ENCODE results near the gene TASP1.
"Not testable (repeated sequence)": the region's sequence is repeated elsewhere in the genome, so short reads cannot be mapped to it uniquely, and the experiment has no call there.

Gene TASP1

DNA sequence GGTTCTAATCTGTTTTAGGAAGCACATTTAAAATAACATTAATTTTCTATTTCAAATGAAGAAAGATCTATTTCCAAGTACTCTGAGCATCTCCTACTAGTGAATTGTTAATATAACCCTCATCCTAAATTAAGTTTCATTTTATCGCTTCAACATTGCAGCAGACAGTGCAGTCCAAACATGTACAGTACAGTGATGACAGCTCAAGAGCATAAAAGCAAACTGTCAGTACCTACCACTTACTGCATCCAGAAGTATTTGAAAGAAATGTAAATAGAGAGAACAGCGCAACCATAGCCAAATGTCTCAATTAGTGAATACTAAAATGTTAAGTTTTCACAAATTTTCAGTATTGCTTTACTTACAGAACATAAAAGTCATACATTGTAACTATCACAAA is 238.3 kb downstream of the TASP1 start:
- no peak for DNase-seq (ENCODE audit: low read depth in 3 of 3)

DNA sequence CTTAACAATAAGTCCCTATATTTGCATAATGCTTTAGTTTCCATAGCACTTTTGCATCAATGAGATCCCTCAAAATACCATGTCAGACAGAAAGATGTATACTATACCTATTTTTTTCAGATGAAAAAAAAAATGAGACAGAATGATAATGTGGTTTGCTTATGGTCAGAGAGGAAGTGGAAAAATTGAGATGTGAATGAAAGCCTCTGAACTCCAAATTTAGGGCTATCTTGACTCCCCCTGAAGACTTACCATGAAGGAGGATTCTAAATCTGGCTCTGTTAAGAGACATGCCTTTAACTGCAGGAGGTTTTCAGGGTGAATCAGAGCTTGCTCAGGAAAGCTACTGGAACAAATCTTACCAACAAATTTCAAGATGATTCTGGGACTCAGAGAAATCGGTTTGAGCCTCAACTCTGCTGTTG is 241.4 kb downstream of the TASP1 start:
- no peak for DNase-seq (ENCODE audit: low read depth in 3 of 3)

DNA sequence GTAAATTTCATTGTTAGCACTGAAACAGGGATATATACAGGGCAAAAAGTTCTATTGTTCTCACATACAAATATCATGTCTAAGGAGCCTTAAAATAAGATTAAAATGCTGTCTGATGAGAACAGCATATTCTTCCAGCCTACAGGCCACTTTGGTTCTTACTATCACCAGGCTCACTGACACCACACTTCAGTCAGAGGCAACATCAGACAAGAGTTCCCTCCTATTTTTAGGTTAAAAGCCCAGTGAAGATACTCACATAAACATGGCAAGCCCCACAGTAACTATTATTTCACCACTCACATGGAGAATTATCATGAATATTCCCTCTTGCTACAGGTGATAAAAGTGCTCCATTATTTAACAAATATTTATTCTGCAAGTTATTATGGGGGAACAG is 241.9 kb downstream of the TASP1 start:
- no peak for DNase-seq (ENCODE audit: low read depth in 3 of 3)

DNA sequence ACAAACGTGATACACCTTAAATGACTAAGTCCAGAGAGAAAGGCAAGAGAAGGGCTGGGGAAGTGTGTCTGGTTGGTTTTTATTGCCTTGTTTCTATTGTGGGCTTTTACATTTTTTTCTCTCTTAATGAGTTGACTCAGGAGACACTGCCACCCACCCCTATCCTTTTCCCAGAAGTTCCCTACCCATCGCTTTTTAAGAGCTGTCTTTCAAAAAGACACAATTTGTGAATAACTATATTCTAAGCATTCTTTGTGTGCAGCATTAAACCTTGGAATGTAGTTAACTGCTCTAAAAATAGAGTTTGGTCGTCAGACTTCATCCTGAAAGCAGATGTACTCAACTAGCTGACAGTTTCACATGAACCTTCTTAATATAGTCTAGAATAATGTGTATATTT is 242.7 kb downstream of the TASP1 start:
- DNase-seq (ENCODE audit: low read depth in 3 of 3), result no peak

DNA sequence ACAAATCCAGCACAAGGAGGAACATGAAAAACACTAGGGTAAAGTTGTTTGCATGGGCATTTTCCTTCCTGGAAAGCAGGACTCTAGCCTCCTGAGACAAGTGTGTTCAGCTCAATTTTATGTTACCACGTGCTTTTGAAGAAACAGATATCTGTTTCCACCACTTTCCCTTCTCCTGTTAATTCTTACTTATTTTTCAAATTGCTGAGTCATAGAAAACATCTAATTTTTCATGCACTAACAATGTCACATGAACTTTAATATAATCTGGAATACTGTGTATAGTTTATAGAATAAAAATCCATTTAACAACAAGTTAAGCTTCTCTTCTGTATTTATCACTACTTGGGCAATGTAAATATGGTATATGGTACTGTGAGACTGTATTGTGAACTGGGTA is 243.5 kb downstream of the TASP1 start:
- DNase-seq (ENCODE audit: low read depth in 3 of 3), result no peak

DNA sequence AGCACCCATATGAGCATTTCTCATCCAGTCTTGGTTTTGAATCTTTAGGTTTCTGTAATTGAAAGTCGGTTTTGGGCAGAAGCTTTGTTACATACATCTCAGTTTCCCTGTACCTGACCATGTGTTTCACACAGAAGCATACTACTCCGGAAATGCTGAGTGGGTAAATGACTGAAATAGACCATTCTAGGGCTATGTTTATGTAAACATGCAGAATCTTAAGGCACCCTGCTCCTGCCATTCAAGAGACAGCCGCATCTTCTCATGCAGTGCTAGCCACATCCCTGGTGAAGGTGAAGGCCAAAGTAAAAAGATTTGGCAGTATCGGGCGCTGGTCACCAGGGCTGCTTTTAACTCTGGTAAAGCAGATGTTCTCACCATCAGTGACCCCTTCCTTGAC is 246.3 kb downstream of the TASP1 start:
- no peak for DNase-seq (ENCODE audit: low read depth in 3 of 3)

DNA sequence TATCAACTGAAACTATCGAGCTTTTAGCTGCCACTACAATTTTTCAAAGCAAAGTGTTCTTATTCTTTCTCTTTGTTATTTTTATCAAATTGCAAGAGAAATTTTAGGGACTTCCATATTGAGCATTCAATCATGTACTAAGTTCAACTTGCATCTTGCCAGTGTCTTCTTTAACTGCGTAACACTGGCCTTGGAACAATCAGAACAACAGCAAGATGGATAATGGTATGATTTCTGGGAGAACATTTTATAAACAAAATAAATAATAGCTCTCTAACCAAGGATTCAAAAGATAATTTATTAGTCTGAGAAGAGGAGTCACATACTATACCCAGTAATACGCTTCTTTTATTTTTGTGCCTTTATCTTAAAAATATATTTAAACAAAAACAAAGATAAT is 249.6 kb downstream of the TASP1 start:
- DNase-seq (ENCODE audit: low read depth in 3 of 3), result no peak

DNA sequence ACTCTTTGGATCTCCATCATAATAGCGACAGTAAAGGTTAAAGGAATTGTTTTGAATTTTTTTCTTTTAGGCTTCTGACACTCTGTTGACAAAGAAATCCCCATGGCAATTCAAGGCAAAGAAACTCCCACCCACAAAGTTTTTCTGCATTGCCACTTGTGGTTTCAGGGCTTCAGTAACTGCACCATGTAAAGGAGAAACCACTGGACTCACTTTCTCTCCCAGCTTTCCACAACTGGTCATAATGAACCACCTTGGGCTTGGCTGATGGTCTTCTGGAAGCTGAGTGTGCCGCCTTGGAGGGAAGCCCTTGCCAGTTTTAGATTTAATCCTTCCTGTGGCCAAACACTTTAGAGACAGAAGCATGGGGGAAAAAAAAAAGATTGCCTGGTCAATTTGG is 254.6 kb downstream of the TASP1 start:
- DNase-seq (ENCODE audit: low read depth in 3 of 3), result no peak

DNA sequence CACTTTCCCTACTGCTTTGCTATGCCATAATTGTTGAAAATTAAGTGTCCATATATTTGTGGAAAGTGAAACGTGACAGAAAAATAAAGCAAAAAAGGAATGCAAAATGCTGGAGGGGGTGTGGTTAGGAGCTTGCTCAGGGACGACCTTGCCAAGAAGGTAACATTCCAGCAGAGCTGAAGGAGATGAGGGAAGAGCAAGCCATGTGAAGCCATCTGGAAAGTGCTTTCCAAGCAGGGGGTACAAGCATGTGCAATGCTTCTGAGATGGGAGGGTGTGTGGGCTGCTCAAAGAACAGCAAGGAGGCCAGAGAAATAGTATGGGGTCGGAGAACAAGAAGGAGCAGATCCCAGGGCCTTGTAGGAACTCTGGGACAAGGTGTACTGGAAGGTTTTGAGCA is 255.9 kb downstream of the TASP1 start:
- no peak for DNase-seq (ENCODE audit: low read depth in 3 of 3)

DNA sequence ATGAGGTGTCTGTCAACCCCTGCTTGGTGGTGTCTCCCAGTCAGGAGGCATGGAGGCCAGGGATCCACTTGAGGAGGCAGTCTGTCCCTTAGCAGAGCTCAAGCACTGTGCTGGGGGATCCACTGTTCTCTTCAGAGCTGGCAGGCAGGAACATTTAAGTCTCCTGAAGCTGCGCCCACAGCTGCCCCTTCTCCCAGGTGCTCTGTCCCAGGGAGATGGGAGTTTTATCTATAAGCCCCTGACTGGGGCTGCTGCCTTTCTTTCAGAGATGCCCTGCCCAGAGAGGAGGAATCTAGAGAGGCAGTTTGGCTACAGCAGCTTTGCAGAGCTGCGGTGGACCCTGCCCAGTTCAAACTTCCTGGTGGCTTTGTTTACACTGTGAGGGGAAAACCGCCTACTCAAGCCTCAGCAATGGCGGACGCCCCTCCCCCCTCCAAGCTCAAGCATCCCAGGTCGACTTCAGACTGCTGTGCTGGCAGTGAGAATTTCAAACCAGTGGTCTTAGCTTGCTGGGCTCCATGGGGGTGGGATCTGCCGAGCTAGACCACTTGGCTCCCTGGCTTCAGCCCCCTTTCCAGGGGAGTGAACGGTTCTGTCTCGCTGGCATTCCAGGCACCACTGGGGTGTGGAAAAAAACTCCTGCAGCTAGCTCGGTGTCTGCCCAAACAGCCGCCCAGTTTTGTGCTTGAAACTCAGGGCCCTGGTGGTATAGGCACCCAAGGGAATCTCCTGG is 258.1 kb downstream of the TASP1 start:
- not testable (repeated sequence) for DNase-seq (ENCODE audit: low read depth in 3 of 3)

DNA sequence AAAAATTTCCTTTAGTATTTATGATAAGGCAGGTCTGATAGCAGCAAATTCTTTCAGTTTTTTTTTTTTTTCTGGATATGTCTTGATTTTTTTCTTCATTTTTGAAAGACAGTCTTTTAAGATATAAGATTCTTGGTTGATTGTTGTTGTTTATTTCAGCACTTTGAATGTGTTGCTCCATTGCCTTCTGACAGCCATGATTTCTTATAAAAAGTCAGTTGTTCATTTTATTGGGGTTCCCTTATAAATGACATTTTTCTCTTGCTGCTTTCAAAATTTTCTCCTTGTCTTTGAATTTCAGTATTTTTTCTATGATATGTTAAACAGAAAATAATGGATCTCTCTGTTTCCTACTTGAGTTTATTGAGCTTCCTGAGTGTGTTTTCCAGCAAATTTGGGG is 265.3 kb downstream of the TASP1 start:
- DNase-seq (ENCODE audit: low read depth in 3 of 3), result no peak

DNA sequence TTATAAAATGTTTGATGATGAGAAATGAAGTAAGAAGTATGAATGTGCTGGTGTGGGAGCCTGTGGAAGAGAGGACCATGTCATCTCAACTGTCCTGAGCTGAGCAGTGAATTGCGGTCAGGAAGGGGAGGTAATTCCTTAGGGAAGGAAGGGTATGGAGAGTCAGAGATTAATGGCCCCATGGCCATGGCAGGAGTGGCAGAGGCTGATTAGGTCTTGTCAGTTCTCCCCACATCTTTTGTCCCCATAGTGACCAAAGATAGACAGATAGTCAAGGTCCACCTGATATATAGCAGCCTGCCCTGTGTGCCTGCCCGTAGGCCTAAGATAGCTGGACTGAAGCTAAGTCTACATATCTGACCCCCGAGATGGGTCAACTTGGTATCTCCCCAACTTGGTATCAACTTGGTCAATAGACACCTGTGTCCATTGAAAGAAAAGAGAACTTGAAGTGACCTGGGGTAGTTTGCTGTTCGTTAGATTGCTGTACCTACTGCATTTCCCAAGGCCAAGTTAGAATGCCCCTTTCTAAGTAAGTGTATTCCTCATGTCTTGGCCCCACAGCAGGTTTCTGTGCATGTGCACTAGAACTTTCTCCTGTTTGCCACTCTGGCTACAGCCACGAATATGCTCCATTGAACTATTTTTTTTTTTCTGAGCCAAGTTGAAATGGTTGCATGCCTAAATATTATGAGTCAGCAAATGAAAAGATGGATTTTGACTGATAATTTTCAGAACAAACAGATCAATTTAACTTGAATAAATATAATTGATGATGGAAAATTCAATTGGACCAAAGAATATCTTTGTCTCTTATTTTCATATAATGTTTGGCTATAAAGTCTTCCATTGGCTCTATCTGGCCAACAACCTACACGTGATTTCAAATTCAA is 274.2 kb downstream of the TASP1 start:
- DNase-seq (ENCODE audit: low read depth in 3 of 3), result no peak

DNA sequence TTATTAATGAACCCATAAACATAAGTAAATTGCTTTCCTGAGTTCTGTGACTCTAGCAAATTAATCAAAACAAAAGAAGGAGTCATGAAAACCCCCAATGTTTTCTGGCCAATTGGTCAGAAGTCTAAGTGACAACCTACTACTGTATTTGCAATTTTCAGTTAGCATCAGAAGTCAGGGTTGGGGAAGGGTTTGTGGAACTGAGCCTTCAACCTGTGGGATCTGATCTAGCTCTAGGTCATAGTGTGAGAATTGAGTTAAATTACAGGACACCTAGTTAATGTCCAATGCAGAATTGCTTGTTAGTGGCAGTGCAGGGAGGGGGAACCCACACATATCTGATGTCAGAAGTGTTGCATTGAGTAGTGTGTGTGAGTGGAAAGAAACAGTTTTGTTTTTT is 275.3 kb downstream of the TASP1 start:
- DNase-seq (ENCODE audit: low read depth in 3 of 3), result no peak

DNA sequence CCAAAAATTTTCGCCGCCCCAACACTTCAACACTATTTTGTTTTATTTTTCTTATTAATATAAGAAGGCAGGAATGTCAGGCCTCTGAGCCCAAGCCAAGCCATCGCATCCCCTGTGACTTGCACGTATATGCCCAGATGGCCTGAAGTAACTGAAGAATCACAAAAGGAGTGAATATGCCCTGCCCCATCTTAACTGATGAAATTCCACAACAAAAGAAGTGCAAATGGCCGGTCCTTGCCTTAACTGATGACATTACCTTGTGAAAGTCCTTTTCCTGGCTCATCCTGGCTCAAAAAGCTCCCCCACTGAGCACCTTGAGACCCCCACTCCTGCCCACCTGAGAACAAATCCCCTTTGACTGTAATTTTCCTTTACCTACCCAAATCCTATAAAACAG is 276.6 kb downstream of the TASP1 start:
- not testable (repeated sequence) for DNase-seq (ENCODE audit: low read depth in 3 of 3)

DNA sequence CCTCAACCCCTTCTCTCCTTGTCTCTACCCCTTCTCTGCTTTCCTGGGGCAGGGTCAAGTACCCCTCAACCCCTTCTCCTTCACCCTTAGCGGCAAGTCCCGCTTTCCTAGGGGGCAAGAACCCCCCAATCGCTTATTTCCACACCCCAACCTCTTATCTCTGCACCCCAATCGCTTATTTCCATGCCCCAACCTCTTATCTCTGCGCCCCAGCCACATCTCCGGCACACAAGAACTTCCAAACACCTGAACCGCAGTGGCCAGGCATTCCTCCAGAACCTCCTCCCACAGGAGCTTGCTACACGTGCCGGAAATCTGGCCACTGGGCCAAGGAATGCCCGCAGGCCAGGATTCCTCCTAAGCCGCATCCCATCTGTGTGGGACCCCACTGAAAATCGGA is 279.8 kb downstream of the TASP1 start:
- DNase-seq (ENCODE audit: low read depth in 3 of 3), result not testable (repeated sequence)

DNA sequence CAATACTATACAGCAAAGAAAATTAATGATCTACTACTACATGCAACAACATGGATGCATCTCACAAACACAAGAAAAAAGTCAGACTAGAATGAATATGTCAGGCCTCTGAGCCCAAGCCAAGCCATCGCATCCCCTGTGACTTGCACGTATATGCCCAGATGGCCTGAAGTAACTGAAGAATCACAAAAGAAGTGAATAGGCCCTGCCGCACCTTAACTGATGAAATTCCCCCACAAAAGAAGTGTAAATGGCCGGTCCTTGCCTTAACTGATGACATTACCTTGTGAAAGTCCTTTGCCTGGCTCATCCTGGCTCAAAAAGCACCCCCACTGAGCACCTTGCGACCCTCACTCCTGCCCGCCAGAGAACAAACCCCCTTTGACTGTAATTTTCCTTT is 280.9 kb downstream of the TASP1 start:
- DNase-seq (ENCODE audit: low read depth in 3 of 3), result not testable (repeated sequence)

DNA sequence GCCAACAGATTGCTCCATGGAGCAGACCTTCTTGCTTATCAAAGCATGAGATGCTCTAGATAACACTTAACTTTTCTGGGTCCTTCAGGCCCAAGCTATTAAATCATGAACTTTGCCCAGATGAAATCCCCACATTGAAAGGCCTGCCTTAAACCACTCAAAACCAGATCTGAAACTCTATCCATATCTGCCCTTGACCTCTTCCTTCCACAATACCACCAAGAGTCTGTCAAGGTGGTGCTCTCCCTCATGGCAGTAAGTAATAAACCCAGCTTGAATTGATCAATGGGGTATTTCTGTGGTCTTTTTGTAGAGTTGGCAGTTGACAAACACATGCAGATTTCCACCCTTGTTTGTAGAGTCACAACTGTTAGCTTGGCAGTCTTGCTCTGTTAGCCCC is 282.1 kb downstream of the TASP1 start:
- no peak for DNase-seq (ENCODE audit: low read depth in 3 of 3)

DNA sequence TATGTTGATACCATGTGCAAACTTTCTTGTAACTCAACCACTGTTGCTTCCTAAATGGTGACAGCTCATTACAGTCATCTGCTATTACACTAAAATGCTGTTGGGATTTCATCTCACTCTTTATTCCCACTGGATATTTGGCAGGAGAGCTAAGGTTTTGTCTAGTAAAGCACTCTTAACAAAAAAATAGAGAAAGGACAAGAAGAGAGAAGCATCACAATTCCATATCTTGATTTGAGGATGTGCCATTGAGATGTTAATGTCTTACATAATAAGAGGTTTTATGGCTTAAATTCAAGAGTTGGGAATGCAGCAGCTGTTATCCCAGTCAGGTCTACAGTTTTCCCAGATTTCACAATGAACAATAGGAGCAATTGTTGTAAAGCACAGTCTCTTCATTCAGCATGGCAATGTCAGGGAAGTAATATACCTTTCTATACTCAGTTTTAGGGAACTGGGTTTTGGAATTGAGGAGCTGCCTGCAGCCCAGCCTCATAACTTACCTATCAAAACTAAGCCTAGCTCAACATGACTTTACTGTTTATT is 282.7 kb downstream of the TASP1 start:
- no peak for DNase-seq (ENCODE audit: low read depth in 3 of 3)

DNA sequence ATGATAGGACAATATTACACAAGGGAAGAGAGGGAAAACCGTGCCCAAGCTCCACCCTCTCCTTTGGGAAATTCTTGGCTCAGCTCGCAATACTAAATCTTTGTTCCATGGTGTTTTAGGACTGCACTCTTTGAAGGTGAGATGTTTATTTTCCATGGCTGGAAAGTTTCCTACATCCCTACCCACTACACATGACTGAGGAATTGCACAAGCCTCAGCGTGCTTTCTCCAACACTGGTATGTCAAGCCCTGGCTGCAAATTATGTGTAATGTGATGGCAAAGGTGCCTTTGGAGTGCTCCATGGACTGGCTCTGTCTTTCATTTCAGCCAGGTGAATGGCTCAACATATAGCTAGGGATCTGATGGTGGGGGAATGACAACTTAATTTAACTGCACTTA is 283.3 kb downstream of the TASP1 start:
- no peak for DNase-seq (ENCODE audit: low read depth in 3 of 3)

DNA sequence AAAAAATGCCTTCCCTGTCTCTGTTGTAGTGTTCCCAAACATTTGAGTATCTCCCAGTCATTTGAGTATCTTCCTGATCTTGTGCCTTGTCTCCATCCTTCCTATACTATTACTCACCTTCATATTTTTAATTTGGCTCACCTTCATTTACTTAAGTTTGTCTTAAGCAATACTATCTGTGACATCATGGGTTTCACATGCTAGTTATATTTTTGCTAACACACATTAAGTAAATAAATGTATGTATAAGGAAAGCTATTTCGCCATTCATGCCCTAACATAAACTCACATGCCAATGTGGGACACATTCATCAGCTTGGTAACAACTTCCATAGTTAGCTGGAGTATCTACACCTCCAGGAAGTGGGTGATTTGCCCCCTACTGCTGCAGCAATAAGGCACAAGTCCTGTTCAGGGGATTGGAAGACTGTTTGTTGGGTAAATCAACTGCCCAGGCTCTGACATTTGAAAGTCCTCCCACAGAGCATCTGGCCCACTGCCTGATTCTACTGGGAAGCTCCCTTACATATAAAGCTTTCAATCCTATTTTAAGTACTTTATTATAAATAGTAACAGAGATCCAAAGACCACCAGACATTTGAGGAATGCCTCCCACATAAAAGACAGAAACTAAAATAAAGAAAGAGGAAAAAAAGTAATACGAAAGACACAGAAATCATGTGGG is 285.3 kb downstream of the TASP1 start:
- no peak for DNase-seq (ENCODE audit: low read depth in 3 of 3)

DNA sequence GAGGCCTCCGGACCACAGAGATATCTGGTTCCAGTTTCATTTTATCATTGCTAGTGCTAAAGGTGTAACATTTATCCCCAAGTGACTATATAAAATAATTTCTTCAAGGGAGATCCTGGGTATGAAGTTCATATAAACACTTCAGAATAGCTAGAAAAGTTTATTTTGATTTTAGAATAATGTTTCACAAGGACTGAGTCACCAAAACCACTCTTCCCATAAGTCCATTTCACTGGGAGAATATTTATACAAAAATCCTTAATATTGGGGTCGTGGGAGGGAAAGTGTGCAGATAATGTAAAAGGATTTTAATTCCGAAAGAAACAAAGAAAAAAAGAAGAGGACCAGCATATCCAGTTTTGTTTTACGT is 289.5 kb downstream of the TASP1 start:
- no peak for DNase-seq (ENCODE audit: low read depth in 3 of 3)

All from stimulated activated CD4-positive, alpha-beta T cell treated with anti-CD3 and anti-CD28 coated beads, TNF-alpha, amount 100 ng/mL, for 4 hours (primary cell).